HCT116 (cell line): ENCODE data around the gene ZNF677. TPM values are rescaled to one million over a fixed set of nuclear protein-coding genes. Genes with fewer than 3 reads are reported as not detected.

ENCODE experiments used
- ATAC-seq: fragments of 200-7000 bp; cut with Tn5 transposase; 2 replicates; pipeline ENCODE4 v1.9.1; 2020; ENCODE audit warnings: mild to moderate bottlenecking, moderate library complexity
- BruUV-seq: library from RNA; stranded (reverse); fragments of 400-500 nt; replicated peaks from 2 replicates; lab custom pipeline; 2021; lab: Mats Ljungman, UMichigan
- CTCF ChIA-PET: fragments of 300-600 bp; sonication (Branson Sonifier 250); formaldehyde crosslinking; loops from one replicate; lab custom pipeline; 2021; ENCODE audit warnings: antibody characterized with exemption; lab: Charles Lee
- POLR2A ChIA-PET: fragments of 300-600, 350-600 bp; sonication (Branson Sonifier 250); formaldehyde crosslinking; loops from one replicate; lab custom pipeline; 2021; ENCODE audit warnings: antibody characterized with exemption; lab: Charles Lee
- RAD21 ChIA-PET, 2 experiments: fragments of 300-600 bp; sonication (Branson Sonifier 250); formaldehyde crosslinking; loops; one replicate each; lab custom pipeline; 2023; ENCODE audit warnings: low total read pairs in 2 of 2; ENCODE audit not compliant: uncharacterized antibody in 2 of 2, unreplicated experiment in 2 of 2, low non-redundant PET in 1 of 2; lab: Charles Lee
- DNase-seq: peaks from one replicate; pipeline ENCODE4 v3.0.0-alpha.2; 2010; ENCODE audit warnings: low read depth, low spot score
- H2AFZ ChIP-seq: fragments of 200-600 bp; shearing (Covaris generic), sonication (generic); 2 replicates; pipeline ENCODE4 v1.6.1; 2017; ENCODE audit warnings: low read depth, mixed run types, mixed read lengths, antibody characterized with exemption, low read length; ENCODE audit not compliant: poor library complexity, severe bottlenecking
- H3K27ac ChIP-seq: 2 replicates; pipeline ENCODE4 v1.5.1; 2012; ENCODE audit warnings: low read depth, low read length
- H3K27me3 ChIP-seq: fragments of 200-600 bp; sonication (generic); 2 replicates; pipeline ENCODE4 v1.6.1; 2016; ENCODE audit warnings: mixed run types, low read length, mixed read lengths; ENCODE audit not compliant: insufficient read depth
- H3K36me3 ChIP-seq, 2 experiments: fragments of 200-500 bp in 1 of 2; fragments of 200-600 bp in 1 of 2; sonication (Bioruptor generic) in 1 of 2; sonication (generic) in 1 of 2; 2 replicates each; pipeline versions ENCODE4 v1.5.1 to v1.6.1; 2014 to 2016; ENCODE audit warnings: low read length in 2 of 2, inconsistent platforms in 1 of 2, mixed read lengths in 1 of 2, mixed run types in 1 of 2; ENCODE audit not compliant: insufficient read depth in 2 of 2, control insufficient read depth in 1 of 2
- H3K4me1 ChIP-seq, 2 experiments: fragments of 200-600 bp in 1 of 2; sonication (generic) in 1 of 2; 2 replicates each; pipeline versions ENCODE4 v1.5.1 to v1.6.1; 2012 to 2017; ENCODE audit warnings: low read length in 2 of 2, inconsistent platforms in 1 of 2, mild to moderate bottlenecking in 1 of 2, mixed read lengths in 1 of 2, mixed run types in 1 of 2, moderate library complexity in 1 of 2; ENCODE audit not compliant: insufficient read depth in 2 of 2, control insufficient read depth in 1 of 2
- H3K4me2 ChIP-seq: fragments of 200-600 bp; sonication (generic); 2 replicates; pipeline ENCODE4 v1.6.1; 2017; ENCODE audit warnings: mixed run types, low read length, mixed read lengths
- H3K4me3 ChIP-seq, 2 experiments: fragments of 200-600 bp in 1 of 2; sonication (generic) in 1 of 2; replicated peaks in 1 of 2; 2 replicates each; pipeline ENCODE4 v1.5.1; 2011 to 2016; ENCODE audit warnings: low read length in 2 of 2, control low read depth in 1 of 2, low read depth in 1 of 2, mild to moderate bottlenecking in 1 of 2, mixed read lengths in 1 of 2, mixed run types in 1 of 2
- H3K79me2 ChIP-seq: fragments of 200-600 bp; sonication (generic); 2 replicates; pipeline ENCODE4 v1.6.1; 2017; ENCODE audit warnings: mild to moderate bottlenecking, mixed run types, low read length, moderate library complexity, mixed read lengths; ENCODE audit not compliant: insufficient read depth
- H3K9ac ChIP-seq: fragments of 200-600 bp; sonication (generic); 2 replicates; pipeline ENCODE4 v1.6.1; 2016; ENCODE audit warnings: low read length, mixed read lengths
- H3K9me2 ChIP-seq: fragments of 200-600 bp; sonication (generic), shearing (Covaris generic); 2 replicates; pipeline ENCODE4 v1.6.1; 2017; ENCODE audit warnings: mixed run types, mild to moderate bottlenecking, moderate library complexity; ENCODE audit not compliant: insufficient read depth
- H3K9me3 ChIP-seq, 2 experiments: fragments of 200-500 bp in 1 of 2; fragments of 200-600 bp in 1 of 2; sonication (Bioruptor generic) in 1 of 2; sonication (generic) in 1 of 2; 2 replicates each; pipeline ENCODE4 v1.6.1; 2014 to 2017; ENCODE audit warnings: low read length in 2 of 2, mixed read lengths in 2 of 2, inconsistent platforms in 1 of 2, low read depth in 1 of 2, mild to moderate bottlenecking in 1 of 2, mixed run types in 1 of 2, moderate library complexity in 1 of 2; ENCODE audit not compliant: control insufficient read depth in 1 of 2, insufficient read depth in 1 of 2
- H4K20me1 ChIP-seq: fragments of 200-600 bp; sonication (generic), shearing (Covaris generic); 2 replicates; pipeline ENCODE4 v1.6.1; 2017; ENCODE audit warnings: mixed run types, mild to moderate bottlenecking, moderate library complexity; ENCODE audit not compliant: insufficient read depth
- ATF3 ChIP-seq: IDR thresholded peaks from 2 replicates; pipeline ENCODE4 v1.6.1; 2012
- CBX3 ChIP-seq: IDR thresholded peaks from 2 replicates; pipeline ENCODE4 v1.6.1; 2012; ENCODE audit warnings: low read depth
- CEBPB ChIP-seq: IDR thresholded peaks from 2 replicates; pipeline ENCODE4 v1.6.1; 2012; ENCODE audit warnings: low read depth
- CTCF ChIP-seq, 3 experiments: fragments of 200-600 bp in 1 of 3; sonication (generic) in 1 of 3; IDR thresholded peaks in 2 of 3; conservative IDR thresholded peaks in 1 of 3; 2 replicates each; pipeline ENCODE4 v1.5.1; 2012 to 2017; ENCODE audit warnings: low read depth in 2 of 3, low read length in 2 of 3, antibody characterized with exemption in 1 of 3, borderline replicate concordance in 1 of 3, control low read depth in 1 of 3, mild to moderate bottlenecking in 1 of 3, mixed read lengths in 1 of 3, mixed run types in 1 of 3, moderate library complexity in 1 of 3; ENCODE audit not compliant: insufficient read depth in 1 of 3
- ELF1 ChIP-seq: IDR thresholded peaks from 2 replicates; pipeline ENCODE4 v1.6.1; 2012; ENCODE audit warnings: low read depth, borderline replicate concordance
- EZH2 ChIP-seq: fragments of 200-600 bp; sonication (generic); IDR thresholded peaks from 2 replicates; pipeline ENCODE4 v1.6.1; 2017; ENCODE audit warnings: antibody characterized with exemption, mixed run types
- EZH2phosphoT487 ChIP-seq: fragments of 200-600 bp; IDR thresholded peaks from 2 replicates; pipeline ENCODE4 v1.6.1; 2018; ENCODE audit warnings: antibody characterized with exemption, borderline replicate concordance
- FOSL1 ChIP-seq: IDR thresholded peaks from 2 replicates; pipeline ENCODE4 v1.6.1; 2012; ENCODE audit warnings: low read depth
- MAX ChIP-seq: IDR thresholded peaks from 2 replicates; pipeline ENCODE4 v1.6.1; 2012
- POLR2A ChIP-seq: IDR thresholded peaks from 2 replicates; pipeline ENCODE4 v1.7.0; 2011; ENCODE audit warnings: borderline replicate concordance; ENCODE audit not compliant: insufficient read depth, insufficient read length; ENCODE audit errors: extremely low read depth
- POLR2AphosphoS5 ChIP-seq: IDR thresholded peaks from 2 replicates; pipeline ENCODE4 v1.6.1; 2011; ENCODE audit warnings: mild to moderate bottlenecking, low read depth, low read length, moderate library complexity
- SIN3A ChIP-seq: IDR thresholded peaks from 2 replicates; pipeline ENCODE4 v1.6.1; 2012; ENCODE audit warnings: low read depth
- SP1 ChIP-seq: IDR thresholded peaks from 2 replicates; pipeline ENCODE4 v1.6.1; 2012; ENCODE audit warnings: low read depth
- SRF ChIP-seq: IDR thresholded peaks from 2 replicates; pipeline ENCODE4 v1.6.1; 2012; ENCODE audit warnings: low read depth
- ZFX ChIP-seq: fragments of 450-650 bp; IDR thresholded peaks from 2 replicates; pipeline ENCODE4 v1.6.1; 2017
- ZNF274 ChIP-seq: fragments of 200-500 bp; sonication (Bioruptor generic); IDR thresholded peaks from 2 replicates; pipeline ENCODE4 v1.6.1; 2014; ENCODE audit warnings: mild to moderate bottlenecking, low read depth, low read length, inconsistent platforms
- intact Hi-C: fragments of 100-400 bp; cut with micrococcal nuclease; formaldehyde crosslinking; loops from 2 replicates; pipeline ENCODE4 v1.10.0; 2022
- total RNA-seq: library from RNA; stranded (reverse); gene quantifications from one replicate; pipeline ENCODE4 v1.2.1, GENCODE V29; 2021; ENCODE audit not compliant: unreplicated experiment

Gene ZNF677
- total RNA-seq, 1 experiment from 2014 or later: 0.34 TPM

GRCh38 chr19:53237114-53237777 is 17.4 kb downstream of the ZNF677 start:
- H3K9ac ChIP-seq: no peak overlapping the region
- BruUV-seq: no TSS peak
- peaks cover 26 to 34% of the 10 kb centered on the region in 2 experiments; a peak in 3 of 4 replicates for H3K9me3 ChIP-seq
- DNase-seq (no peak), ATAC-seq (no peak)
- no peaks in the 10 kb centered on the region for H3K27me3 ChIP-seq
- H3K9me2 ChIP-seq: no peaks in the 10 kb centered on the region
- RAD21 ChIA-PET: no interaction called here
- no peaks in the 10 kb centered on the region for H3K4me1 ChIP-seq
- no peak overlapping the region for H3K4me3 ChIP-seq
- intact Hi-C loops: no loop called here
- no peak overlapping the region for H2AFZ ChIP-seq
- H3K4me2 ChIP-seq: no peak overlapping the region
- no peaks in the 10 kb centered on the region for H4K20me1 ChIP-seq
- POLR2A ChIA-PET: no interaction called here
- CTCF ChIA-PET: no interaction called here
- no peaks in the 10 kb centered on the region for H3K79me2 ChIP-seq
- H3K36me3 ChIP-seq: no peaks in the 10 kb centered on the region
- TF ChIP-seq ZFX: no peak
- peak; percentile 78 for TF ChIP-seq ZNF274
- H3K27ac ChIP-seq: no peak overlapping the region

GRCh38 chr19:53224606-53225005 is 30.1 kb downstream of the ZNF677 start:
- Histone ChIP-seq H3K4me1 (no peaks in the 10 kb centered on the region), H3K4me3 (no peak overlapping the region), H3K79me2 (no peaks in the 10 kb centered on the region), H3K4me2 (no peak overlapping the region), H3K27me3 (no peaks in the 10 kb centered on the region), H3K9ac (no peak overlapping the region), H3K27ac (no peak overlapping the region), H2AFZ (no peak overlapping the region), H3K9me2 (no peaks in the 10 kb centered on the region), H4K20me1 (no peaks in the 10 kb centered on the region), H3K36me3 (no peaks in the 10 kb centered on the region), H3K9me3 (peaks cover 0 to 10% of the 10 kb centered on the region in 2 experiments; a peak in 2 of 4 replicates)
- ChIA-PET POLR2A (no interaction called here), CTCF (no interaction called here), RAD21 (no interaction called here)
- intact Hi-C loops: no loop called here
- ATAC-seq (no peak), DNase-seq (no peak)
- no TSS peak for BruUV-seq
- no peak for TF ChIP-seq ELF1
- TF ChIP-seq ZFX: no peak
- no peak for TF ChIP-seq EZH2
- TF ChIP-seq SIN3A: no peak
- TF ChIP-seq MAX: no peak
- no peak for TF ChIP-seq POLR2AphosphoS5
- no peak for TF ChIP-seq SP1
- TF ChIP-seq EZH2phosphoT487: no peak
- no peak for TF ChIP-seq CTCF (IDR thresholded peaks at IDR 0.05 in 2 of 3, conservative IDR thresholded peaks at IDR 0.05 in 1 of 3; ENCODE audit: borderline replicate concordance in 1 of 3, insufficient read depth in 1 of 3, low read depth in 2 of 3, low read length in 2 of 3)
- TF ChIP-seq CBX3: no peak
- TF ChIP-seq SRF: no peak
- TF ChIP-seq POLR2A: no peak
- TF ChIP-seq CEBPB: no peak
- TF ChIP-seq ATF3: no peak
- no peak for TF ChIP-seq FOSL1
- no peak for TF ChIP-seq ZNF274
